ENCODE measurements around the gene TXNDC17. TPM values are rescaled to one million over a fixed set of nuclear protein-coding genes. Genes with fewer than 3 reads are reported as not detected.

TXNDC17 gene
- polyA plus RNA-seq, 1 experiment, result 213 TPM

DNA sequence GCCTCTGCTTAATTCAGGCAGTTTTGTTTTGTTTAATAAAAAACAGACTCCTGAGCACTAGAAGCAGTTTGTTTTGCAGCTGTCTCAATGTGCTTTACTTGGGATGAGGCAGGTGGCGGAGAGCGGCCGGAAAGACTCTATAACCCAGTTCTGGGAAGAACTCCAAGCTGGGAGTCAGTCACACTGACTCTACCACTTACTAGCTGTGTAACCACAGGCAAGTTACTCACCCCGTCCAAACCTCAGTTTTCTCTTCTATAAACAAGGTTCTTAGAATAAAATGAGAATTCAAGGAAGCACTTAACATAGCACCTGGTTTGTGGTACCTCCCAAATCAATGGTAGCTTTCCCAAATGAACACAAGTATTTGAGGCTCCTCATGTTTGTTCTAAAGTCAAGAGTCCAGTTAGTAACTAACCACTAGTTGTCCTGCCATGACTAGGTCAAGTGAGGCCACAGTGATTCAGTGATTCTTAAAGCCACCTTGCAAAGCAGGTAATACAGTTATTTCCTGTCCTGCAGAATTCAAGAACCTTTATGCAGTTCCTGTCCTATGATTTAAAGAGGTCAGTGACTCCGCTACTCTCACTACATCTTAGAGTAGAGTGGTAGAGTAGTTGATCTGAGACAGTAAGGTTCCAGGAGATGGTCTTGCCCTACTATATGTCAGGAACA, 2.7 kb downstream of the TXNDC17 start:
- DNase-seq (ENCODE audit: low read depth), result peak; percentile 70
- no peaks in the 10 kb centered on the region for H3K27me3 ChIP-seq (ENCODE audit: control insufficient read depth, insufficient read depth, low read length)
- TF ChIP-seq, protein P1, sequence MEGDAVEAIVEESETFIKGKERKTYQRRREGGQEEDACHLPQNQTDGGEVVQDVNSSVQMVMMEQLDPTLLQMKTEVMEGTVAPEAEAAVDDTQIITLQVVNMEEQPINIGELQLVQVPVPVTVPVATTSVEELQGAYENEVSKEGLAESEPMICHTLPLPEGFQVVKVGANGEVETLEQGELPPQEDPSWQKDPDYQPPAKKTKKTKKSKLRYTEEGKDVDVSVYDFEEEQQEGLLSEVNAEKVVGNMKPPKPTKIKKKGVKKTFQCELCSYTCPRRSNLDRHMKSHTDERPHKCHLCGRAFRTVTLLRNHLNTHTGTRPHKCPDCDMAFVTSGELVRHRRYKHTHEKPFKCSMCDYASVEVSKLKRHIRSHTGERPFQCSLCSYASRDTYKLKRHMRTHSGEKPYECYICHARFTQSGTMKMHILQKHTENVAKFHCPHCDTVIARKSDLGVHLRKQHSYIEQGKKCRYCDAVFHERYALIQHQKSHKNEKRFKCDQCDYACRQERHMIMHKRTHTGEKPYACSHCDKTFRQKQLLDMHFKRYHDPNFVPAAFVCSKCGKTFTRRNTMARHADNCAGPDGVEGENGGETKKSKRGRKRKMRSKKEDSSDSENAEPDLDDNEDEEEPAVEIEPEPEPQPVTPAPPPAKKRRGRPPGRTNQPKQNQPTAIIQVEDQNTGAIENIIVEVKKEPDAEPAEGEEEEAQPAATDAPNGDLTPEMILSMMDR (IDR thresholded peaks at IDR 0.05; ENCODE audit: insufficient read depth, low read depth, low read length), result no peak
- no peak overlapping the region for H3K4me3 ChIP-seq (ENCODE audit: low read depth, low read length)
- CTCF ChIA-PET, result interaction anchor here (1.7 kb wide), 1 partner anchor 171 kb away, joined by 3 read pairs; no protein-coding TSS in a partner anchor
- POLR2A ChIA-PET, result no interaction called here
- H3K36me3 ChIP-seq (ENCODE audit: control insufficient read depth, insufficient read depth, low read length), result peaks cover 5% of the 10 kb centered on the region

- POLR2A ChIA-PET, result no interaction called here
- CTCF ChIA-PET, result interaction anchor here (0.7 to 0.9 kb wide), 3 partner anchors 172 to 176 kb away, joined by 3 to 4 read pairs (median 3); no protein-coding TSS in a partner anchor
- DNase-seq (ENCODE audit: low read depth), result no peak
Observed at GRCh38 chr17:6648181-6648580, 7.3 kb downstream of the TXNDC17 start.

GRCh38 chr17:6651354-6651918, 10.6 kb downstream of the TXNDC17 start, which contains the start of the genes C17orf100 and MED31:
Gene C17orf100, plus strand, starts transcription at chr17:6651762. Its CDS starts 152 bp downstream, at chr17:6651914.
Gene MED31, minus strand, starts transcription at chr17:6651605. Its CDS starts 77 bp downstream, at chr17:6651528.
- peaks cover 2% of the 10 kb centered on the region for H3K36me3 ChIP-seq (ENCODE audit: control insufficient read depth, insufficient read depth, low read length)
- POLR2A ChIA-PET, result no interaction called here
- H3K4me3 ChIP-seq (ENCODE audit: low read depth, low read length), result peak within 1 kb of the TSS; percentile 98
- CTCF ChIA-PET, result interaction anchor here (1.1 to 1.4 kb wide), 2 partner anchors 10 to 15 kb away, joined by 3 read pairs; no protein-coding TSS in a partner anchor
- peak; percentile 43 for DNase-seq (ENCODE audit: low read depth)
- TF ChIP-seq, protein P1 (IDR thresholded peaks at IDR 0.05; ENCODE audit: insufficient read depth, low read depth, low read length), result no peak
- H3K27me3 ChIP-seq (ENCODE audit: control insufficient read depth, insufficient read depth, low read length), result peaks cover 9% of the 10 kb centered on the region

More at GRCh38 chr17:6648181-6648580, 7.3 kb downstream of the TXNDC17 start:
- TF ChIP-seq, protein P1 (IDR thresholded peaks at IDR 0.05; ENCODE audit: insufficient read depth, low read depth, low read length), result 0 out of 2 replicates have a peak, but pooled peaks have one; percentile 21
- Histone ChIP-seq H3K36me3 (ENCODE audit: control insufficient read depth, insufficient read depth, low read length) (peaks cover 5% of the 10 kb centered on the region), H3K27me3 (ENCODE audit: control insufficient read depth, insufficient read depth, low read length) (no peaks in the 10 kb centered on the region), H3K4me3 (ENCODE audit: low read depth, low read length) (no peak overlapping the region)

- ChIA-PET CTCF (interaction anchor here (1.1 kb wide), 1 partner anchor 15 kb away, joined by 3 read pairs; no protein-coding TSS in a partner anchor), POLR2A (no interaction called here)
- H3K36me3 ChIP-seq (ENCODE audit: control insufficient read depth, insufficient read depth, low read length), result peaks cover 2% of the 10 kb centered on the region
- DNase-seq (ENCODE audit: low read depth), result no peak
- TF ChIP-seq, protein P1 (IDR thresholded peaks at IDR 0.05; ENCODE audit: insufficient read depth, low read depth, low read length), result no peak
- H3K27me3 ChIP-seq (ENCODE audit: control insufficient read depth, insufficient read depth, low read length), result peaks cover 9% of the 10 kb centered on the region
- H3K4me3 ChIP-seq (ENCODE audit: low read depth, low read length), result peak overlapping the region; percentile 98
Observed at GRCh38 chr17:6651919-6652452, 11.1 kb downstream of the TXNDC17 start.
